GM21529 (cell line): ENCODE data around the gene TMEM140.
"Not testable (repeated sequence)": the region's sequence is repeated elsewhere in the genome, so short reads cannot be mapped to it uniquely, and the experiment has no call there.

ENCODE experiments used
- ATAC-seq: cut with Tn5 transposase; IDR thresholded peaks from one replicate; pipeline ENCODE4 v1.9.1; 2021; ENCODE audit not compliant: unreplicated experiment

Gene TMEM140

DNA sequence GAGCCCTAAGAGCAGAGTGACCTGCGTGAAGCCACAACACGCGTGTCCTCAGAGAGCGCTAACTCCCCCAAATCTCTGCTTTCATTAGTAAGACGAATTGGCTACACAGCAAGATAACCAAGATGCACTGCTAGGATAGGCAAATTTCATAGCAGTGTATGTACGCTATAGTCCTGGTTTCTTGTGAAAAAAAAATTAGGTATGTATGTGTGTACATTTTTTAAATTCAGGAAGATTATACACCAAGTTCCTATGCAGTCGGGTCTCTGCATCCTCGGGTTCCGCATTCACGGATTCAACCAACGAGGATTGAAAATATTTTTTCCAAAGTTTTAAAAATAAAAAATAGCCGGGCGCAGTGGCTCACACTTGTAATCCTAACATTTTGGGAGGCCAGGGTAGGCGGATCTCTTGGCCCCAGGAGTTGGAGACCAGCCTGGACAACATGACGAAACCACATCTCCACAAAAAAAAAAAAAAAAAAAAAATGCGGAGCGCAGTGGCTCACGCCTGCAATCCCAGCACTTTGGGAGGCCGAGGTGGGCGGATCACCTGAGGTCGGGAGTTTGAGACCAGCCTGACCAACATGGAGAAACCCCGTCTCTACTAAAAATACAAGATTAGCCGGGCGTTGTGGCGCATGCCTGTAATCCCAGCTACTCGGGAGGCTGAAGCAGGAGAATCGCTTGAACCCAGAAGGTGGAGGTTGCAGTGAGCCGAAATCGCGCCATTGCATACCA lies 64.2 kb downstream of the TMEM140 start:
- not testable (repeated sequence) for ATAC-seq

DNA sequence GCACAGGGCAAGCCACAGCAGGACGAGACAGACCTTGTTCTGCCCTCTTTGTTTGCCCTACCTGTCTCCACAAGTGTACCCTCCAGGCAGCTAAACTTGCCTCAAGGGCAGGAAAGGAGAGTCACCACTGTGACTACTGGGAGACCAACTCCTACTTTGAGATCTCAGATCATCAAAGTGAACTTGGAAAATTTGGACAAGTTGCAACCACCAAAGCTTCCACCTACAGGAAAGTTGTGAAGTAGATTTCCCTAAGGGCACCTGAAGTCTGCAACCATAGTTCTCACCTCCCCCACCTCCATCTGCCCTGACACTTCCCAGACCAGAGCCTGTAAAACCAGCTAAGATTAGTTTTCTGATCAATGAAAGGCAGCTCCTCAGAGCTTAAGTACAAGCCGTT lies 66.0 kb downstream of the TMEM140 start:
- no peak for ATAC-seq

DNA sequence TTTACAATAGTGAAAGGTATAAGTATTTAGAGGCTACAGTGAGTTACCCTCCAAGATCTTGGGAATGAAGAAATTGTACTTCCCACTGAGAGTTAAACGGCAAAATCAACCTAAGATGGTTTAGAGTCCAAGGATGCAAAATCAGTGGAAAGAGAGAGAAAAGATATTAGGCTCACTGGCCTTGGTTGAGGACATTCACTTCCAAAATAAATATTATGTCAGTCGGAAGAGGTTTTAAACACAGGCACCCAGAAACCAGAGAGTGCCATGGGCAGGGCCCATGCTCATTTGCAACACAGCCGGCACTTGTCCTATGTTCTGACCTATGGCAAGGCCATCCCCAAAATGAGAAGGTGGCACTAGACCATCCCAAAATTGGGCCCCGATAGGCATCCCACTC lies 67.3 kb downstream of the TMEM140 start:
- no peak for ATAC-seq

DNA sequence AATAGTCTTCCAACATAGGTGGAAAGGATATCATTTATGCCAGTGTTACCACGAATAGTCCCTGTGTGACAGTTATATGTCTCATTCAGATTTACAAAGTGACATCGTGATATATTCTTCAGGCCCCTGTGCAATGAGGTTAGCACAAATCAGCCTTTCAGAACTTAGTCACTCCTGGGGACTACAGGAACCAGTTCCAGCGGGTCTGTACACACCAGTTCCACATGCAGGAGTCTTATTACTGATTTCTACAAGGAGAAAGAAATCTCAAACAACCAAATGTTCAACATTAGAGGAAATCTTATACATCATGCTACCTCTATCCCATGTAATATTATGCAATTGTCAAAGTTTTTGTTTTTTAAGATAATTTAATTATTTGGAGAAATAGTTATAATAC lies 67.8 kb downstream of the TMEM140 start:
- no peak for ATAC-seq
